ENCODE measurements around the gene DTD1. TPM values are rescaled to one million over a fixed set of nuclear protein-coding genes. Genes with fewer than 3 reads are reported as not detected.

The DTD1 gene
- total RNA-seq, 1 donor from 2014 or later = 23.7 TPM

- no peak for TF ChIP-seq CTCF (IDR thresholded peaks at IDR 0.05; ENCODE audit: unreplicated experiment)
- no peak for DNase-seq (ENCODE audit: low spot score in 2 of 2, unreplicated experiment in 2 of 2)
- no peak overlapping the region for H3K27ac Mint-ChIP-seq
These were observed 47.5 kb downstream of the DTD1 start for GRCh38 chr20:18635380-18635779.

DNA sequence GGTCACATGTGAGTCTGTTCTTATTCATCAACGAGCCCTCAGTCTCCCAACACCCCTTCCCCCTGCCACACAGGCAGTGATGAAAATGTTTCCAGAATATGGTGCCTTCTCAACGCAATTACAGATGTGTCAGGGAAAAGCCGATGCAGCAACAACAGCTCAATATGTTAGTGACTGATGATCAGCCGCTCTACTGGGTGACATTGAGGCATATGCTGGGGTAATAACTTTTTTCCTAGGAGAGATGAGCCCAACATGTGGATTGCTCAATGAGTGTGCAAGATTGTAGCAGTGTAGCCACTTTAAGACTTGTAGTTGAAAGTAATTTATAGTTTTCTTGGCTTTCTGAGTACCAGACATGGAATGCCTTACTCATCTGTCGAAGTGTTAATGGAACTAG is 49.4 kb downstream of the DTD1 start:
- Mint-ChIP-seq H3K36me3 (peaks cover 3% of the 10 kb centered on the region), H3K27ac (no peak overlapping the region), H3K4me1 (peaks cover 46% of the 10 kb centered on the region), H3K27me3 (ENCODE audit: low read depth) (no peaks in the 10 kb centered on the region), H3K4me3 (no peak overlapping the region), H3K9me3 (no peaks in the 10 kb centered on the region)
- no peak for TF ChIP-seq CTCF (IDR thresholded peaks at IDR 0.05; ENCODE audit: unreplicated experiment)
- no peak for DNase-seq (ENCODE audit: low spot score in 2 of 2, unreplicated experiment in 2 of 2)

More at GRCh38 chr20:18635380-18635779, 47.5 kb downstream of the DTD1 start:
- H3K4me3 Mint-ChIP-seq = no peak overlapping the region
- H3K9me3 Mint-ChIP-seq = no peaks in the 10 kb centered on the region
- no peaks in the 10 kb centered on the region for H3K27me3 Mint-ChIP-seq (ENCODE audit: low read depth)
- H3K36me3 Mint-ChIP-seq = peaks cover 4% of the 10 kb centered on the region
- peaks cover 46% of the 10 kb centered on the region for H3K4me1 Mint-ChIP-seq

DNA sequence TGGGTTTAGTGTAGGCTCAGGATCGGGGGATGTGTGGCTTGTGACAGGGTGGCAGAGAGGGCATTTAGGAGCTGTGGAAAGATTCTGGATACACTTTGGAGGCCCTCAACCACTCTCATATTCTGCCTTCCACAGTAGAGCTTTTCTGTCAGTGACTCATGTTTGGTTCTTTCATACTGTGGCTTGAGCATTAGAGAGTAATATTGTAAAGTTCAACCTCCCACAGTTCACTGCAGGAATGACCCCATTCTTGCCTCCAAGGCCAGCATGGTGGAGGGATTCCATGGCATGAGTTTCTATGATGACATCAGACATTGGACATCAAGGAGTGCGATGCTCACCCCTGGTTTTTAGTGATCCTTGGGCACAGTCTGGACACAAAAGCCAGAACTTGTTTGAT is 50.9 kb downstream of the DTD1 start:
- Mint-ChIP-seq H3K4me1 (peaks cover 39% of the 10 kb centered on the region), H3K4me3 (no peak overlapping the region), H3K9me3 (no peaks in the 10 kb centered on the region), H3K27me3 (ENCODE audit: low read depth) (no peaks in the 10 kb centered on the region), H3K36me3 (peaks cover 3% of the 10 kb centered on the region), H3K27ac (no peak overlapping the region)
- TF ChIP-seq CTCF (IDR thresholded peaks at IDR 0.05; ENCODE audit: unreplicated experiment) = no peak
- no peak for DNase-seq (ENCODE audit: low spot score in 2 of 2, unreplicated experiment in 2 of 2)

DNA sequence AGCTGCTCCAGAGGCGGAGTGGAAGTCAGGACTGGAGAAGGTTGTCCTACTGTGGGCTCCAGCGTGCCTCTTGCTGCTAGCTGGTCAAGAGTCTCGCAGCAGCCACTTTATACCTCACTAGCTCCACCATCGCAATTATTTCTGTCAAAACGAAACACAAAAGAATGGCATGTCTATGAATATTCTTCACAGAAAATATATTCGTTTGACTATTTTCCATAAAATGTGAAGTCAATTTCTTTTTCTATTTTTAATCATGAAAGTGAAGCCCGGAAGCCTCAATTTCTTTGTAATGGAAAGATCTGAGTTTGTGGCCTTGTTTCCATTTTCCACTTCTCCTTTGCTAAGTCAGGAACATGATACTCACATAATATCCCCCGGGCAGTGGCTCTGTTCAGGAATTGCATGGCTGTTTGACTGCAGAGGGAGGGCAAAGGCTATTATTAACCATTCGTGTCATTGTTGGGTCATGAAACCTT is 51.7 kb downstream of the DTD1 start:
- no peak for DNase-seq (ENCODE audit: low spot score in 2 of 2, unreplicated experiment in 2 of 2)
- Mint-ChIP-seq H3K9me3 (no peaks in the 10 kb centered on the region), H3K27me3 (ENCODE audit: low read depth) (no peaks in the 10 kb centered on the region), H3K36me3 (peaks cover 3% of the 10 kb centered on the region), H3K27ac (no peak overlapping the region), H3K4me1 (peaks cover 32% of the 10 kb centered on the region), H3K4me3 (no peak overlapping the region)
- TF ChIP-seq CTCF (IDR thresholded peaks at IDR 0.05; ENCODE audit: unreplicated experiment) = no peak

DNA sequence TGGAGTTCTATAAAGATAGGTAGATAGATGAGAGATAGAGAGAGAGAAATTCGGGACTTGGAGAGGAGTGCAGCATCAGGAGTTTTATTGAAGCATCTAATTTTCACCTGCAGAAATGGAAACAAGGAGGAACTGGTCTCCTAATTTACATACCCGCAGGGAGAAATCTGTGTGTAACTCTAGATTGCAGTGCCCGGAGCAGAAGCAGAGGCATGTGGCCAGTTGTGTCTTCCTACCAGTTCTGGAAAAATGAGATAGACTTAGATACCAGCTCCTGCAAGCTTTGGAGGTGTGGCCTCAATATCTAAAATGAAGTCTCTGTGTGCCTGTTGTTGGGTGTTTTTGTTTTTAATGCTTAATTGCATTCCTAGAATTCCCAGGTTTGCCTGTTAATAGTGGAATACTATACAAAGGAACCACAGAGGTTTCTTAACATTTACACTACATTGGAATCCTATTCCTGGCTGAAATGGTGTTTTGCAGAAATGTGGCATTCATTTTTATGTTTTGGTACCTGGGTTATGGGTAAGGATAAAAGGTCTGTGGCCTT is 57.4 kb downstream of the DTD1 start:
- no peaks in the 10 kb centered on the region for H3K9me3 Mint-ChIP-seq
- H3K27ac Mint-ChIP-seq = no peak overlapping the region
- no peak for TF ChIP-seq CTCF (IDR thresholded peaks at IDR 0.05; ENCODE audit: unreplicated experiment)
- no peak for DNase-seq (ENCODE audit: low spot score in 2 of 2, unreplicated experiment in 2 of 2)
- no peak overlapping the region for H3K4me3 Mint-ChIP-seq
- H3K4me1 Mint-ChIP-seq = peaks cover 9% of the 10 kb centered on the region
- H3K36me3 Mint-ChIP-seq = peaks cover 1% of the 10 kb centered on the region
- no peaks in the 10 kb centered on the region for H3K27me3 Mint-ChIP-seq (ENCODE audit: low read depth)

- H3K27ac Mint-ChIP-seq = no peak overlapping the region
- no peak overlapping the region for H3K4me3 Mint-ChIP-seq
- no peaks in the 10 kb centered on the region for H3K27me3 Mint-ChIP-seq (ENCODE audit: low read depth)
- H3K9me3 Mint-ChIP-seq = no peaks in the 10 kb centered on the region
- peaks cover 9% of the 10 kb centered on the region for H3K4me1 Mint-ChIP-seq
- DNase-seq (ENCODE audit: low spot score in 2 of 2, unreplicated experiment in 2 of 2) = no peak
- H3K36me3 Mint-ChIP-seq = peaks cover 1% of the 10 kb centered on the region
- no peak for TF ChIP-seq CTCF (IDR thresholded peaks at IDR 0.05; ENCODE audit: unreplicated experiment)
These were observed 58.0 kb downstream of the DTD1 start for GRCh38 chr20:18645851-18646250.

Measured in mesothelial cell of epicardium (in vitro differentiated cells).